Mucosa of descending colon (tissue), 3 donors: ENCODE data around the gene UFD1. TPM values are rescaled to one million over a fixed set of nuclear protein-coding genes. Genes with fewer than 3 reads are reported as not detected.

Experiments
- ATAC-seq: fragments of 200-7000 bp; cut with Tn5 transposase; one replicate; pipeline ENCODE4 v1.9.1; 2020; ENCODE audit warnings: mild to moderate bottlenecking, moderate library complexity
- DNase-seq, 3 donors: peaks; one replicate each; pipeline ENCODE4 v3.0.0-alpha.2; 2020
- H3K36me3 ChIP-seq: fragments of 200-600 bp; one replicate; pipeline ENCODE4 v1.8.0; 2021; ENCODE audit warnings: low read depth, mild to moderate bottlenecking
- H3K4me1 ChIP-seq: fragments of 200-600 bp; one replicate; pipeline ENCODE4 v1.8.0; 2021; ENCODE audit warnings: low read depth, mild to moderate bottlenecking
- H3K4me3 ChIP-seq: fragments of 200-600 bp; one replicate; pipeline ENCODE4 v1.8.0; 2021; ENCODE audit warnings: mild to moderate bottlenecking
- H3K9me3 ChIP-seq: fragments of 200-600 bp; one replicate; pipeline ENCODE4 v1.8.0; 2021; ENCODE audit warnings: mild to moderate bottlenecking
- CTCF ChIP-seq: fragments of 200-600 bp; IDR thresholded peaks from one replicate; pipeline ENCODE4 v1.8.0; 2022; ENCODE audit warnings: antibody characterized with exemption, mild to moderate bottlenecking
- intact Hi-C, 2 donors: fragments of 100-400 bp; cut with DNase I in 1 of 2; cut with micrococcal nuclease in 1 of 2; formaldehyde crosslinking; loops; one replicate each; pipeline versions ENCODE4 v1.11.0 to v1.11.1; 2022; cut with DNase I, micrococcal nuclease
- total RNA-seq, 3 donors: library from RNA; stranded (reverse); fragmentation: NEBNext Ultra II Directional in 2 of 3; extraction: Animal tissue kit (Norgen Biotek cat#: 25700) in 2 of 3; gene quantifications; one replicate each; pipeline versions ENCODE4 v1.2.1 to v1.2.4, GENCODE V29; 2021 to 2023
- donor health status: DM: no; HTN: no; CAD: no; lungs with moderate emphysema.
- donor health status: DM: no; HTN: no; CAD: no.
- donor health status: DM: no; HTN: yes; CAD: no.

UFD1 gene
- total RNA-seq, 3 donors from 2014 or later: 48.5 to 71.0 (median 49.9) TPM

- Histone ChIP-seq H3K4me1 (peaks cover 2% of the 10 kb centered on the region), H3K4me3 (no peak overlapping the region), H3K36me3 (no peaks in the 10 kb centered on the region), H3K9me3 (no peaks in the 10 kb centered on the region)
- intact Hi-C loops: no loop called here
- no peak for ATAC-seq
- no peak for DNase-seq
- no peak for TF ChIP-seq CTCF
Observed at GRCh38 chr22:19517919-19518611, 39.1 kb upstream of the UFD1 start.

GRCh38 chr22:19517171-19517500 lies 38.1 kb upstream of the UFD1 start:
- intact Hi-C loops: no loop called here
- DNase-seq (no peak), ATAC-seq (no peak)

GRCh38 chr22:19516378-19517170 lies 37.6 kb upstream of the UFD1 start:
- DNase-seq (no peak), ATAC-seq (no peak)
- no peaks in the 10 kb centered on the region for H3K4me1 ChIP-seq
- intact Hi-C loops: no loop called here
- H3K36me3 ChIP-seq: no peaks in the 10 kb centered on the region
- no peaks in the 10 kb centered on the region for H3K9me3 ChIP-seq
- no peak overlapping the region for H3K4me3 ChIP-seq
- no peak for TF ChIP-seq CTCF

More at GRCh38 chr22:19517171-19517500, 38.1 kb upstream of the UFD1 start:
- H3K4me1 ChIP-seq: no peaks in the 10 kb centered on the region
- TF ChIP-seq CTCF: no peak
- no peak overlapping the region for H3K4me3 ChIP-seq
- H3K9me3 ChIP-seq: no peaks in the 10 kb centered on the region
- H3K36me3 ChIP-seq: no peaks in the 10 kb centered on the region

GRCh38 chr22:19515654-19516377 lies 36.8 kb upstream of the UFD1 start:
- no peak overlapping the region for H3K4me3 ChIP-seq
- ATAC-seq: no peak
- no peaks in the 10 kb centered on the region for H3K4me1 ChIP-seq
- intact Hi-C loops: no loop called here
- H3K9me3 ChIP-seq: no peaks in the 10 kb centered on the region
- no peak for TF ChIP-seq CTCF
- no peaks in the 10 kb centered on the region for H3K36me3 ChIP-seq
- DNase-seq: no peak

- TF ChIP-seq CTCF: no peak
- no peak for ATAC-seq
- H3K4me1 ChIP-seq: no peaks in the 10 kb centered on the region
- DNase-seq: no peak
- H3K9me3 ChIP-seq: no peaks in the 10 kb centered on the region
- H3K36me3 ChIP-seq: no peaks in the 10 kb centered on the region
- H3K4me3 ChIP-seq: no peak overlapping the region
- intact Hi-C loops: no loop called here
Observed at GRCh38 chr22:19514831-19515565, 36.0 kb upstream of the UFD1 start.
